ENCODE measurements around the gene LAMA2. TPM values are rescaled to one million over a fixed set of nuclear protein-coding genes. Genes with fewer than 3 reads are reported as not detected.

Gene LAMA2
- total and polyA plus RNA-seq, 2 of the 8 experiments (the other 6 are each of a cell fraction or from before 2014, with no cell fraction given): 1.3 to 3.8 TPM

- no peak overlapping the region for H3K4me2 ChIP-seq (ENCODE audit: insufficient read depth in 1 of 2, low read depth in 2 of 2, low read length in 2 of 2)
- no peaks in the 10 kb centered on the region for H3K79me2 ChIP-seq (ENCODE audit: control insufficient read depth in 1 of 2, insufficient read depth in 2 of 2, low read length in 2 of 2)
- no peaks in the 10 kb centered on the region for H3K23me2 ChIP-seq (ENCODE audit: low read depth, low read length)
- no peaks in the 10 kb centered on the region for H4K20me1 ChIP-seq (replicated peaks in 1 of 2; ENCODE audit: control insufficient read depth in 1 of 2, insufficient read depth in 2 of 2, low read length in 2 of 2)
- FAIRE-seq (no peak), DNase-seq (ENCODE audit: low read depth in 1 of 2, low spot score in 2 of 2) (no peak)
- no peak overlapping the region for H4K5ac ChIP-seq (ENCODE audit: insufficient read length, low read depth, low read length)
- whole genome bisulfite sequencing, 2 experiments (ENCODE audit: extremely low coverage in 1 of 2, insufficient coverage in 1 of 2, insufficient read length in 1 of 2, insufficient replicate concordance in 2 of 2, low coverage in 1 of 2, low lambda C conversion rate in 2 of 2, missing lambda C conversion rate in 1 of 2): 90% methylated on average over 5 of the region's 5 CpGs; no CpG with 5 or more reads in 1 of the 2 experiments
- no peak overlapping the region; the same call in 1 of the 2 replicates for H2AK5ac ChIP-seq (ENCODE audit: low read depth, low read length)
- ChIA-PET POLR2A (ENCODE audit: partially characterized antibody) (no interaction called here), CTCF (ENCODE audit: partially characterized antibody) (interaction anchor here (1.3 kb wide), 1 partner anchor 9 kb away, joined by 4 read pairs; no protein-coding TSS in a partner anchor)
- H3K56ac ChIP-seq (replicated peaks; ENCODE audit: insufficient read length, low read depth, low read length): no peak overlapping the region
- H3K14ac ChIP-seq (ENCODE audit: insufficient read length): no peak overlapping the region
- no peak overlapping the region for H4K8ac ChIP-seq (ENCODE audit: extremely low read depth, insufficient read depth, low read length)
- no peaks in the 10 kb centered on the region for H3K4me1 ChIP-seq (replicated peaks in 1 of 4; ENCODE audit: control insufficient read depth in 3 of 4, insufficient read depth in 4 of 4, low read length in 3 of 4)
- 0 out of 2 replicates have a peak overlapping the region, but pooled peaks have one; percentile 2 for H2AFZ ChIP-seq (ENCODE audit: low read length)
- no peak overlapping the region for H3K4ac ChIP-seq (replicated peaks; ENCODE audit: insufficient read length, low read depth, low read length)
- no peak overlapping the region for H3K27ac ChIP-seq (ENCODE audit: low read depth, low read length)
- H3K18ac ChIP-seq (ENCODE audit: extremely low read depth, low read length): no peak overlapping the region
- H4K91ac ChIP-seq (replicated peaks; ENCODE audit: insufficient read length, low read length): no peak overlapping the region
- no peak overlapping the region for H2BK120ac ChIP-seq (replicated peaks; ENCODE audit: low read depth, low read length)
- no peak overlapping the region for H2BK5ac ChIP-seq (ENCODE audit: low read depth, low read length)
- no peak overlapping the region for H2BK20ac ChIP-seq (ENCODE audit: low read length)
- H3K27me3 ChIP-seq (replicated peaks in 1 of 4; ENCODE audit: control insufficient read depth in 3 of 4, extremely low read depth in 1 of 4, insufficient read depth in 3 of 4, low read length in 3 of 4): no peaks in the 10 kb centered on the region
- H2BK15ac ChIP-seq (ENCODE audit: low read length): no peak overlapping the region
- no peaks in the 10 kb centered on the region for H3K79me1 ChIP-seq (ENCODE audit: low read depth, low read length)
- no peak overlapping the region for H3K23ac ChIP-seq (ENCODE audit: insufficient read length)
- H2BK12ac ChIP-seq (ENCODE audit: low read depth, low read length): no peak overlapping the region
- H3K9me3 ChIP-seq (ENCODE audit: insufficient read depth in 2 of 2, low read depth in 1 of 2, low read length in 1 of 2): no peaks in the 10 kb centered on the region
- H3K4me3 ChIP-seq (ENCODE audit: extremely low read depth in 1 of 4, insufficient read depth in 2 of 4, low read depth in 3 of 4, low read length in 4 of 4): no peak overlapping the region
- no peaks in the 10 kb centered on the region for H3K36me3 ChIP-seq (ENCODE audit: control insufficient read depth in 2 of 4, insufficient read depth in 4 of 4, low read length in 3 of 4)
- no peak overlapping the region for H3K9ac ChIP-seq (replicated peaks in 1 of 4; ENCODE audit: extremely low read depth in 1 of 4, low read depth in 3 of 4, low read length in 3 of 4)
- no peak for TF ChIP-seq TEAD4 (IDR thresholded peaks at IDR 0.05; ENCODE audit: low read depth, low read length)
- no peak for TF ChIP-seq EP300 (IDR thresholded peaks at IDR 0.05; ENCODE audit: borderline replicate concordance in 1 of 2, low read depth in 2 of 2, low read length in 2 of 2)
- TF ChIP-seq CTBP2 (IDR thresholded peaks at IDR 0.05; ENCODE audit: borderline replicate concordance, insufficient read depth, insufficient read length, low read length): no peak
- no peak for TF ChIP-seq CHD1 (IDR thresholded peaks at IDR 0.05; ENCODE audit: low read depth, low read length)
- no peak for TF ChIP-seq RNF2 (IDR thresholded peaks at IDR 0.05; ENCODE audit: borderline replicate concordance, low read depth, low read length, missing control alignments, poor library complexity, severe bottlenecking)
- no peak for TF ChIP-seq SRF (IDR thresholded peaks at IDR 0.05; ENCODE audit: low read depth, low read length)
- no peak for TF ChIP-seq NRF1 (IDR thresholded peaks at IDR 0.05; ENCODE audit: low read depth, low read length)
- TF ChIP-seq SIN3A (conservative IDR thresholded peaks at IDR 0.05 in 1 of 2, IDR thresholded peaks at IDR 0.05 in 1 of 2; ENCODE audit: low read depth in 1 of 2, low read length in 2 of 2): no peak
- no peak for TF ChIP-seq SP4 (IDR thresholded peaks at IDR 0.05; ENCODE audit: low read length)
- no peak for TF ChIP-seq SP1 (IDR thresholded peaks at IDR 0.05; ENCODE audit: low read depth, low read length)
- TF ChIP-seq, protein P1, sequence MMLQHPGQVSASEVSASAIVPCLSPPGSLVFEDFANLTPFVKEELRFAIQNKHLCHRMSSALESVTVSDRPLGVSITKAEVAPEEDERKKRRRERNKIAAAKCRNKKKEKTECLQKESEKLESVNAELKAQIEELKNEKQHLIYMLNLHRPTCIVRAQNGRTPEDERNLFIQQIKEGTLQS (IDR thresholded peaks at IDR 0.05; ENCODE audit: insufficient read depth, low read depth, low read length): no peak
- no peak for TF ChIP-seq ASH2L (IDR thresholded peaks at IDR 0.05; ENCODE audit: low read length)
These were observed 5.7 kb downstream of the LAMA2 start for GRCh38 chr6:128888444-128889175.
